Activated gamma-delta T cell treated with anti-CD3 and anti-CD28 coated beads, Interleukin-2, amount 50 U/mL, for 16 hours (primary cell): ENCODE data around the gene AGAP3.

Source experiments
- DNase-seq: peaks from one replicate; pipeline ENCODE4 v3.0.0-alpha.2; 2020; ENCODE audit warnings: low read depth

The AGAP3 gene

DNA sequence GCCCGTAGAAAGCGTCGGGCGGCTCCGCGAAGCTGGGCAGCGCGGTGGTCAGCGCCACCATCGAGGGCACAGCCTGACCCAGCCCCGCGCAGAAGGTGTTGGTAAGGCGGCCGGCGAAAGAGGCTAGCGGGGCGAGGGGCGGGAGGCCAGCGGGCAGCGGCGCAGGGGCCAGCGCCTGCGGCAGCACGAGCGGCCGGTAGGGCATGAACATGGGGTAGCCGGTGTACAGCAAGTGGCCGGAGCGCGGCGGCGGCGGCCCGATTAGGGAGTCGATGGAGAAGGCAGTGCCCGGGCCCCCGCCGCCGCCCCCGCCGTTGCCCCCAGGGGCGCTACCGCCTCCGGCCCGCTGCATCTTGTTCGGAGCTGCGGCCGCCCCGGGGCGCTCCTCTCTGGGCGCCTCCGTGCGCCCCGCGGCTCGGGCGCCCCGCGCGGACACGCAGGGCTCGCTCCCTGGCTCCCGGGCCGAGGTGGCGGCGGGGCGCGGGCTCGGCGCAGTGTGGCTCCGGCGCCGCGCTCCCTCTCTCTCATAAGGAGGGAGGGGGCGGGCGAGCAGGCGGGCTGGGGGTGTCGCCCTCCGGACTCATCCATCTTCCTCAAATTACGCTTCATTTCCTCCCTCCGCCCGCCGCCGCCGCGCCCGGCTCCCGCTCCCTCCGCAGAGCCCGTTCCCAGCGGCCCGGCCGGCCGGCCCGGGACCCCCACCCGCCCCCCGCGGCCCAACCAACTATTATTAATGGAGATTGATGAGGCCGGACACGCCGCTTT, 81.1 kb downstream of the AGAP3 start, which contains the start of gene GBX1:
Gene GBX1 (minus strand): TSS at position 498 of the 765 bp plus-strand sequence. CDS start 146 bp downstream, at position 352.
- no peak for DNase-seq

DNA sequence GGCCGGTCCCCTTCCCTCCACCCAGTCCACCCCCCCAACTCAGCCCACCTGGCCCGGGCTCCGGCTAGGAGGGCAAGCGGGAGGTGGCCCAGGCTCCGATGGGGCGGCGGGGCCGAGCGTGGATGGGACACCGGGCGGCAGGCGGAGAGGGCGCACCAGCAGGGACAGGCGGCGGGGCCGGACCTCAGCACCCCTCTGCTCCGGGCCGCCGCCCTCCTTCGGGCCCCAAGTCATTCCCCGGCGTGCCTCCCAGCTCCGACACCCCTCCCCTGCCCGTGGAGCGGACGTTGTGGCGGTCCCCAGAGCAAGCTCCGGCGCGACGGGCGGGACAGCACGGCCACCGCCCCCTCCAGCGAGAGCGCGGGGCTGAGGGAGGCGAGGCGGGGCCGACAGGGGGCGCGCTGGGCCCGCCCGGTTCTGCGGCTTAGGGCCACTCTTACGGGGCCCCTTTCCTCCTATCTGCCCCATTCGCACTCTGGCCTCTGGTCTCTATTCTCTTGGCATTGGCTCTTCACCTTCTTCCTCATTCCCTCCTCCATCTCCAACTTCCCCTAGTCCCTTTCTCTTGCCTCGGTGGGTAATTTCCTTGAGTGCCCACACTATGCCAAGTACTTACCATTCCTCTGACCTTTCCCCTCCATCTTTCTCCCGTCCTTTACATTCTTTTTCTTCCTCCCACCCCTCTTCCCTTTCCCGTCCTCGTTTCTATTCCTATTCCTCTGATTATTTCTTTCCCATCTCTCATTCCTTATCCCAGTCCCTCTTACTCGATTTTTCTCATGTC, 81.9 kb downstream of the AGAP3 start:
- DNase-seq: peak; percentile 40

DNA sequence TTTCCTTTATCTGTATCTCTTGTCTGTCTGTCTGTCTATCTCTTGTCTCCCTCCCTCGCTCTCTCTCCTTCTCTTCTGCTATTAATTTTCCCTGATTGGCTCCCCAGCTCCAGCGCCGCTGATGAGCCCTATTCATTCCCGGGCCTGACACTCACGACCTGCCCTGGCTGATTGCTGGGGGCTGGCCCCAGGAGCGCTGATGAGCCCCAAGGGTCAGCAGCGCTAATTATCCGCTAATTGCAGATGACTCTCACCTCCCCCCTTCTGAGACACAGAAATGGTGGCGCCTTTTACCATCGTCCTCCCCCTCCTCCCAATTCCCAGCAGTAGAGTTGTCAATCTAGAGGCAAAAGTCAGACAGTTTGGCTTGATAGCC, 82.5 kb downstream of the AGAP3 start:
- no peak for DNase-seq

DNA sequence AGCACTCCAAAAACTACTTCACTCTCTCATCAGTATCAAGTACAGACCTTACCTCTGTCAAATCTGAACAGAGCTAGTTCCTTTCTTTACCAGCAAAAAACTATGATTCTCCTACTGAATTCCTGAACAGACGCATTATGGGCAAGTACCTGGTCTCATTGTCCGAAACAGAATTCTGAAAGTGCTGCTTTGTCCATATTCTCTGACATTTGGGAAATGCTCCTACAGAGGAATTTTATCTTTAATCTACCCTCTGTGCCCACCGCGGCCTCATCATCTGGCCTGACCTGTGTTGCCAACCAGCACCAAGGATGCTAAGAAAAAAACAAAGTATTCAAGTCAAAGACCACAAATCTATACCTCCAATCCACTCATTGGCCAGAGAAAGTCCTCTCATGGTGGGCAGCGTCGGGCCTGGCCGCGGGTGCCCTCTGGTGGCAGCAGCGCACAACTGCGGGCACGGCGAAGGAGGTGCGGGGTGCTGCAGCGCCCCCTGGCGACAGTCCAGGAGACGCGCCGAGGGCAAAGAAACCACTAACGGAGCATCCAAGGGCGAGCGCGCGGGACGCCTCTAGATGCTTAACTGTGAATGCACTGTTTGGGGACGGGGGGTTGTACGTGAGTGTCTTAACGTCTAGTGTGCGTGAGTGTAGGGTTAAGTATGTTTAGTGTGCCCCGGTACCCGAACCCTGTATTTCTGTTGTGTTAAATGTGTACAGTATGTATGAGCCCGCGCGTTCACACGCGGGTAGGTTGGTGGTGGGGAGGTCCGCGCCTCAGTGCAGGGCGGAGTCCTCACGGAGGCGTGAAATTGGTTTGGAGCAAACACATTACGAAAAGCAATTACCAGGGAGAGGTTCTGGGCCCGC, 86.2 kb downstream of the AGAP3 start:
- peak; percentile 67 for DNase-seq

DNA sequence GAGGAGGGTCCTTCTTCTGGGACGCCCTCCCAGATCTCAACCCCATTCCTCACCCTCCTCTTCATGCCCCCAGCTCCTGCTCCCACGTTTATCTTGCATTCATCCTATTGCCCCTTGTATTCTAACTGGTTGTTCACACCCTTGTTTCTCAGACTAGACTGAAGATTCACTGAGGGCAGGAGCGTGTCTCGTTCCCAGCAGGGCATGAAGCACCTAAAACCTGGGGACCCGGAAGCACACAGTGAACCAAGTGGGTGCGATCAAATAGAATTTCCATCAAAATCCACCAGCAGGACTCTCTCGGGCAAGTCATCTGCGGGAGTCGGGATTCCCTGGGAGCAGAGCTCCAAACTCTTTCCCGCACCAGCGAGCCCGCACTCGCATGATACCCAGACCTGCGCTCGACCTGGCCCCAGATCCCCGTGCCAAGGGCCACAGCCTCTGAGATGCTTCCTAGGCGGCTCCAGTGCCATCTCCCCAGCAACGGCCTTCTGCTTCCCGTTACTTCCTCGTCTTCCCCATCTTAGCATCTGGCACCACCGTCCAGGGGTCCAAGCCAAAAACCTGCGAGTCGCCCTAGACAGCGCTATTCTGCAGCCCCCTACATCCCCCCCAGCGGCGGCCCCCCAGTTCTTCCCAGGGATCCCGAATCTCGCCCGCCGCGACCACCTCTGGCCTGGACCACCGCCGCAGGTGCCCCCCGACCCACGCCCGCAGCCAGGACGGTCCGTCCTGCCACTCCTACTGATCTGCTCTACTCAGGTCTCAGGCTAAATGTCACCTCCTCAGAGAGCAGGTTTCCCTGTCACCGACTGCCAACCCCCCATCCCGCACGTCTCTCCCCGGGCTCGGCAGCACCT, 87.3 kb downstream of the AGAP3 start:
- DNase-seq: no peak

DNA sequence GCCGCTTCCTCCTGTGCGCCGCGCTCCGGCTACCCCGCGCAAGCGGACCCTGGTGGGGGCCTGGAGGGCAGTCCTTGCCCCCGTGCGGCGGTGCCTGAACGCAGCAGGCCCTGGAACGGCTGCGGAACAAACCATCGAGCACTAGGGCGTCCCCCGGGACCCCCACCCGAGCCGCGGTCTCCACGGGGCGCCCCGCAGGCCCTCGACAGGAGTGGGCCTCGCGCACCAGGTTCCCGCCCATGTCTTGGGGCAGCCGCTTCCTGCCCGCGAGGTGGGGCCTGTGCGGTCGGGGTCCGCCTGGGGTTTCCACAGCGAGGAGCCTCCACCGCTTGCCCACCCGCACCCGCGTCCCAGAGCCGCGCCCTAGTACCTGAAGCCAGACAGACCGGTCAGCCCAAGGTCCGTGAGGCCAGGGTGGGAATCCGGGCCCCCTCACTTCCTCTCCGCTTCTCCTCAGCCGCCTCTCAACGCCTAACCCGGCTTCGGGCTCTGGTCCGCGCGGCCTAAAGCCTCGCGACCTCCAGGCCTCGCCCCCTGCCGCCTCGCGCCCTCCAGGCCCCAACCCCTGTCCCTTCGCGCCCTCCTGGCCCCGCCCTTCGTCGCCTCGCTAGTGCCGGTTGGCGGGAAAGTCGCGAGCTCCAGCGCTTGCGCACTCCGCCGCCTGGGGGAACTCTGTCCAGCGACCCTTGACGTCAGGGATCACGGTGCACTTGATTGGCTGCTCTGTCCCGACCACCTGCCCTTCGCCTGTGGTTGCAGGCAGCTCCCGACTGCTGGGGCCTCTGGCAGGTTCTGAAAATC, 88.2 kb downstream of the AGAP3 start:
- DNase-seq: no peak

DNA sequence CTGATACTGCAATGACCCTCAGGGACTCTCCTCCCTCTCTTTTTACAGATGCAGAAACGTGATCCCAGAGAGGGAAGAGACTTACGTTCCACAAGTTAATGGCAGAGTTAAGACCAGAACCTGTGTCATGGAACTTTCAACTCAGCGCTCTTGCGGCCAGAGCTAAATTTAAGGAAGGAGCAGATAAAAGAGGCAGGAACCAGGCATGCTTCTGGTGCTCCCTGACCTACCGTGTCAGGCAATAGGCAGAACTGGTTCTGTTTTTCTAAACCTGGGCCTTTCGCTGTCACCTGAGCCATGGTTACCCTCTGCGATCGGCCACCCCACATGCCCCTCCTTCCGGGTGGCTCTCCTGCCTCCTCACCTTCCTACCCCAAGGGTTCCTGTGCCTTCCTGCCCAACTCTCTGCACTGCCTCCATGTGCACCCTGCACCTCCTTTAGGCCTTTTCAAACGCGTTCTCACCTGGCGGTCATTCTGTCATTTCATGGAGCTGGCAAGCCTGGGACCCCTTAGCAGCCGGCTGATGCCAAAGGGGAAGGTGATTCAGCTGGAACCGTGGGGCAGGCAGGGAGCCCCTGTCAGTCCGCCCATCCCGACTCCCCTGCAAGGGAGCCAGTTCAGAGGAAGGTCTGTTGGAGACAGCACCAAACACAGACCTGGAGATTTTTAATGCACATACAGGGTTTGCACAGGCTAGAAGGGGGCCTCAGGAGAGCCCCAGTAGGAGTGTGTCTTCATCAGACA, 88.9 kb downstream of the AGAP3 start:
- no peak for DNase-seq

DNA sequence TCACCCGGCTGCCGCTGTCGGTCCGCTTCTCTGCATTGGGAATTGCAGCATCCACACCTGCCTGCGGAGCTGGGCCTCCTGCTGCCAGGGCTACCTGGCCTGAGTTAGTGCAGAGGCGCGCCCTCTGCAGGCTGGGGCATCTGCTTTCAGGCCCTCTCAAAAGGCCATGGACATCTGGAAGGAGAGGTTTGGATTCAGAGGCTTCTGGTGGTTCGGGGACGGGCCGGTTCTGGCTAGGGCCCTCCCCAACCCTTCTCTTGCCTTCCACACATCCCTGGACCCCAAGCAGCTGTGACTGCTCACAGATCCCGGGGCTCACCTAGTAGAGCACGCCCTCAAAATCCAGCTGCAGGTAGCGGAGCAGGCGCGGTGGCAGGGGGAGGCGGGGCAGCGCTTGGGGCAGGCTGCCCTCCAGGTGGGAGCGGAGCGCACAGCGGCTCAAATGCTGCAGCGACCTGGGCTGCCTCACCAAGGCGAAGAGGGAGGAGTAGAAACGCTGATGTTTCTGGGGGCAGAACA, 89.6 kb downstream of the AGAP3 start:
- no peak for DNase-seq

DNA sequence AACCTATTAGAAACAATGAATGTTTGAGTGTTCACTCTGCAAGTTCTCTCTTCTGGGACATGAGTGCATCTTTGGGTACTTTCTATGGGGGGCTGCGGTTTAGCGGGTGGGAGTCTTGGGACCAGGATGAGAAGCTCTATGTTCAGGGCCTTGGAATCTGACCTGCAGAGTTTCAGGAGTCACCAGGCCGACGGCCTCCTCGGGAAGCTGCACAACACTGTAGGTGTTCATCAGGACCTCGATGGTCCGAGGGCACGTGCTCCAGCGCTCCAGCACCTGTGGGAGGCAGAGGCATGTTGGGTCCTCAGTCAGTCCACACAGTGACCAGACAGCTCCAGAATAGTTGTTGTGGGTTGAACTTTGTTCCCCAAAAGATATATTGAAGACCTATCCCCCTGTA, 90.1 kb downstream of the AGAP3 start:
- no peak for DNase-seq

DNA sequence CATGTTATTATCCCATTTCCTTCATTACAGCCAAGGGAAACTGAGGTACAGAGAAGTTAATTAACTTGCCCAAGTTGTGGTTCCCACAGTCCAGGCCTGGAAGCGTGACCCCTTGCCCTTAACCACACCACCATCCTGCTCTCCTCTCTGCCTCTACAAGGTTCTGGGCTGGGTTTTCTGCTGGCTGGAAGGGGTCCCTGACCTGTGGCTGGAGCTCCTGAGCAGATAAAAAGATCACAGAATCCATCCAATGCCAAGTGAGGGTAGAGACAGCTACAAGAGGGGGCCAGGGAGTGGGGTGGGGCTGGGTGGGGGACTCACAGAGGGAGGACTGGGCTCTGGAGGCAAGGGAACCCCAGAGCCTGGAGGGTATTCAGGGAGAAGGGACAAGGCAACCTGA, 91.0 kb downstream of the AGAP3 start:
- no peak for DNase-seq

DNA sequence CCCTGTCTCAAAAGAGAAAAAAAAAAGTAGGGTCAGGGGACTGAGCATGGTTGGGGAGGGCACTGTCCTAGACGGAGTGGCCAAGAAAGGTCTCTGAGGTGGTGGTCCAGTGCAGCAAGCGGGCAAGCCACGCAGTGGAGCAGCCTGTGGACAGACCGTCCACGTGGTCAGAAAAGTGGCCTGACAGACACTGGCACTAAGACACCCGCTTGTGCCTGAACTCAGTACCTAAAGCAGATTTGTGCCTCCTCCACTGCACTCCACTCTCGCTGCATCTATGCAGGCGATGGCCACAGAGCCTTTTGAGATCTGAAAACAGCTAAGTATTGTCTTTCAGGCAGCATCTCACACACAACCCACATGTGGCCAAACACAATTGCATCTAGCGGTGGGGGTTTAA, 92.0 kb downstream of the AGAP3 start:
- no peak for DNase-seq

DNA sequence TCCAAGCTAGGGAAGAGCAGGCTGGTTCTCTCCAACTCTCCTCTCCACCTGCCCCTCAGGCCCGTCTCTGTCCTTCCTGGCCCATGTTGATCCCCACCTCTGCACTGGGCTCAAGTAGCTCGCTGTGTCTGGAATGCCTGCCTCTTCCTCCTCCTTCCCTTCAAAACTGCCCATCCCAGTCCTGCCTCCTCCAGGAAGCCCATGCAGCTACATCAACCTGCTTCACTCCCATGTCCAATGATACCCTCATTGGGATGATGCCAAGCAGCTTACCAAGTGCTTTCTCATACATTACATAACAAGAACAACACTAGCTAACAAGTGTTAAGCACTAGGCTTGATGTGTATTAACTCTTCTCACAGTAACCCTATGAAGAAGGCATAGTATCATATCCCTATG, 92.6 kb downstream of the AGAP3 start:
- DNase-seq: no peak

DNA sequence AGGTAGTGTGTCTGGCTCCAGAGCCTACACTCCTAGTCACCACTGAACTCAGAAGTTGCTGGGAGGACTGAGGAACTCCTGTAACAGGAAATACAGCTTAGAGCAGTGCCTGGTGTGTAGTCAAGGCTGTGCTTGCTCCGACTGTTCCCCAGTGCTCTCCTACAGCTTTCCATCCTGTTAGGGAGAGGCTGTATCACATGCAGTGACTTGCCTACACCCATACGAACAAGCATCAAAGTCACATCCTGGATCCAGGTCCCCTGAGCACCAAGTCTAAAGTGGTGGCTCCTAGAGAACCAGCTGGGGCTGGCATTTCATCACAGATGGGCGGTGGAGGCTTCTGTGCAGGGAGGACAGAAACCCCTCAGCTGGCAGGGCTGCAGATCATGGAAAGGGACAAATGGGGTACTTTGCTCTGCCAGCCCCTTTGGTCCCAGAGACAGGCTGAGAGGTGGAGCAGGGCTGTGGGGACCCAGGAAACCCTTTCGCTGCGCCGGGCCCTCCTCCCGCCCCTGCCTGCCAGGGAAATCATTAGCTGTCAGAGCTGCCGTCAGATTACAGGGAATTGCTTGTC, 93.1 kb downstream of the AGAP3 start:
- no peak for DNase-seq

DNA sequence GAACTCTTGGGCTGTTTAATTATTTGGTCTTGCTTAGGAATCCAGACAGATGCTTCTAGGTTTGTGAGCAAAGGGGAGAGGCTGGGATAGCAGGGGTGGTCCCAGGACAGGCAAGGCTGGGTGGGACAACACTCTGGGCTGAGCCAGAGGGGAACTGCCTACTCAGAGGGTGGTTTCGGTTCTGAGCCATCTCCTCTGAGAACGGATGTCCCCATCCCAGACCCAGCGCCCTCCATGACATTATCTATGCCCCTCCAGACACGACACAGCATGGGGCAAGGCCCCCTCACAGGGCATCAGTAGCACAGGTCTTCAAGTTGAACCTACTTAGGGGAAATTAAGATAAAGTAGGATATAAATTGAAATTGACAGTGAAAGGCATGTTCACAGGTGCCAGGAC, 93.7 kb downstream of the AGAP3 start:
- DNase-seq: no peak

DNA sequence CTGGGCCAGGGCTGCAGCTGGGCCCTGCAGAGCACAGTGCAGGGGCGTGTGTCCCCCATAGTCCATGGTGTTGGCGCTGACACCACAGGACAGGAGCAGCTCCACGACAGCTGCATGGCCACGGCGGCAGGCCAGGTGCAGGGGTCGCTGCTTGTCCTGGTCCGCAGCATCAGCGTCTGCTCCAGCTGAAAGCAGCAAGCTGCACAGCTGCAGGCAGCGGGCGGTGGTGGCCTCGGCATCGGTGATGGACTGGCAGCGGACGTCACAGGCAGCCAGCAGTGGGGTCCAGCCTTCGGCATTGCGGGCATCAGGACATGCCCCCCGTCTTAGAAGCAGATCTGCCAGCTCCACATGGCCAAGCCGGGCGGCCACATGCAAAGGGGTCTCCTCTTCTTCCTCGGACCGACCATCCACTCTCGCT, 94.7 kb downstream of the AGAP3 start:
- DNase-seq: no peak

DNA sequence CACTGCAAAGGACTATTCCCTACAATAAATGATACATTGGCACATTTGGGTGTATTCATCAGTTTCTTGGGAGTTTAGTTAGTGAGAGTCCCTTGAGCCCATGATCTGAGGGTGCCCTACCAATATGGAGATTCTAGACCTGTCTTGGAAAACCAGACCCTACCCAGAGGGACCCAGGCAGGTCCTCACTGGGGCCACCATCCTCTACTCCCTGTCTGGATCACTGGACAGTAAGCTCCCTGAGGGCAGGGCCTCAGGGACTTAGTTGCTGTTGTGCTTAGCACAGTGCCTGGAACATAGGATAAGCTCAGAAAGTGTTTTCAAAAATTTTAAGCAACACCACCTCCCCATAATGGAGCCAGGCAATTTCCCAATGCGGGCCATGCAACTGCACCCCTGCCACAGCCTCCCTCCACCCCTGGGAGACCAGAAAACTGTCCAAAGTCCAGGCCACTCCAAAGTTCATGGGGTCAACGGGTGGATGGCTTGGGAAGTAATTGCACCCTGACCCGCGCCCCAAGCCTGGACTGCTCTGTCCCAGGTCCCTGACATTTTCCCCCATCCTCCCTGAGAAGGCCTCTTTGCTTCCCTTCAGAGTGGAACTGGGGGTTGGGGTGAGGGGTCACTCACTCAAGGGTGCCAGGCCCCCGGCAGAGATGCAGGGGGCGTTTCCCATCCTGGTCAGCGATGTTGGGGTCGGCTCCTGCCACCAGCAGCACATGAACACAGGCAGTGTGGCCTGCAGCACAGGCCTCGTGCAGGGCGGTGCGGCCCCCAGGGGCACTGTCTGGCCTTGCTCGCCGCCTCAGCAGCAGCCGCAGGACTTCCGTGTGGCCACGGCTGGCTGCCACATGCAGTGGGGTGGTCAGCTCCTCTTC, 99.7 kb downstream of the AGAP3 start:
- no peak for DNase-seq

DNA sequence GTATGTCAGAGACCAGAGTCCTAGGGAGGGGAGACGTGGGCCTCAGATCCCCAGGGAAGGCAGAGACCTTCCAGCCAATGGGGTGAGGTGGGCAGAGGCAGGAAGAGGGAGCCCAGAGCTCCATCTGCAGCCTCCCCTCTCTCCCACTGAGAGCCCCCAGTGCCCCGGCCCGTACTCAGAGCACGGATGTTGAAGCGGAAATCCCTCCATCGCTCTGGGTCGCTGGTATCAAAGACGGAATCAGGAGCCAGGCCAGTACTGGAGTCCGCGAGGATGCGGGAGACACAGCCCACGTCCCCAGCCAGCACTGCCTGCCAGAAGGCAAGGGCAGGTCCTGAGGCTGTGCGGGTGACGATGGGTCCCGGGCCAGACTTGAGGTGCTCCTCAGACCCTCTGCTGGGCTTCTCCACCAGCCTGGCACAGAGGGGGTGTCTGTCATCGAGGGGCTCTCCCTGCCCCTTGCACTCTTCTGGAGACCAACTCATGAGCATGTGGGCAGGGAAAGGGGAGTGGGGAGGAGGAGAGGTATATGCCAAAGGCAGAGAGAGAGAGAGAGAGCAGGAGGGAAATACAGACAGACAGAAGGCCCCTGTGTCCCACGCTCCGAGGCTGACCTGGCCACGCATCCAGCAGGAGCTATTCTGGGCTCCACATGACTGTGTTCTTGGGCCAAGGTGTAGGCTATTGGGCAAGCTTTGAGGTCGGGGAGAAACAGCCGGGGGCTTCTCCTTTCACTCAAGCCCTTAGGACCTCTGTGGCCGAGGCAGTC, 100.5 kb downstream of the AGAP3 start, which contains the start of gene ASB10:
Gene ASB10 (minus strand): TSS at position 611 of the 769 bp plus-strand sequence. CDS start 120 bp downstream, at position 491.
- no peak for DNase-seq
